Activated CD4-positive, alpha-beta memory T cell treated with anti-CD3 and anti-CD28 coated beads for 36 hours (primary cell): ENCODE results near the gene OVOL3. TPM values are rescaled to one million over a fixed set of nuclear protein-coding genes. Genes with fewer than 3 reads are reported as not detected.
A peak's percentile ranks its signal among the peaks of the same experiment; 100 is the strongest.

Experiments used
- CTCF ChIA-PET: fragments of 350-600 bp; sonication (Branson Sonifier 250); formaldehyde crosslinking; loops from one replicate; lab custom pipeline; 2021; ENCODE audit warnings: antibody characterized with exemption, inconsistent platforms; lab: Charles Lee
- POLR2A ChIA-PET: fragments of 350-600 bp; sonication (Branson Sonifier 250); formaldehyde crosslinking; loops from one replicate; lab custom pipeline; 2021; ENCODE audit warnings: antibody characterized with exemption; lab: Charles Lee
- DNase-seq: peaks from one replicate; pipeline ENCODE4 v3.0.0-alpha.2; 2020
- H3K27ac Mint-ChIP-seq: one replicate; pipeline ENCODE4 v1.8.0; 2021; ENCODE audit warnings: mixed read lengths
- H3K27me3 Mint-ChIP-seq: one replicate; pipeline ENCODE4 v1.8.0; 2021; ENCODE audit warnings: mixed read lengths
- H3K36me3 Mint-ChIP-seq: one replicate; pipeline ENCODE4 v1.8.0; 2021; ENCODE audit warnings: mixed read lengths
- H3K4me1 Mint-ChIP-seq: one replicate; pipeline ENCODE4 v1.8.0; 2021; ENCODE audit warnings: low read depth, mixed read lengths
- H3K4me3 Mint-ChIP-seq: one replicate; pipeline ENCODE4 v1.8.0; 2021; ENCODE audit warnings: mild to moderate bottlenecking, mixed read lengths
- H3K9me3 Mint-ChIP-seq: one replicate; pipeline ENCODE4 v1.8.0; 2021; ENCODE audit warnings: mixed read lengths
- intact Hi-C: fragments of 100-400 bp; cut with micrococcal nuclease; formaldehyde crosslinking; loops from one replicate; pipeline ENCODE4 v1.15.1; 2023
- total RNA-seq, 2 experiments: library from RNA; stranded (reverse); gene quantifications; one replicate each; pipeline ENCODE4 v1.2.3, GENCODE V29; 2021

OVOL3 gene
- total RNA-seq, 2 experiments from 2014 or later: not detected

DNA sequence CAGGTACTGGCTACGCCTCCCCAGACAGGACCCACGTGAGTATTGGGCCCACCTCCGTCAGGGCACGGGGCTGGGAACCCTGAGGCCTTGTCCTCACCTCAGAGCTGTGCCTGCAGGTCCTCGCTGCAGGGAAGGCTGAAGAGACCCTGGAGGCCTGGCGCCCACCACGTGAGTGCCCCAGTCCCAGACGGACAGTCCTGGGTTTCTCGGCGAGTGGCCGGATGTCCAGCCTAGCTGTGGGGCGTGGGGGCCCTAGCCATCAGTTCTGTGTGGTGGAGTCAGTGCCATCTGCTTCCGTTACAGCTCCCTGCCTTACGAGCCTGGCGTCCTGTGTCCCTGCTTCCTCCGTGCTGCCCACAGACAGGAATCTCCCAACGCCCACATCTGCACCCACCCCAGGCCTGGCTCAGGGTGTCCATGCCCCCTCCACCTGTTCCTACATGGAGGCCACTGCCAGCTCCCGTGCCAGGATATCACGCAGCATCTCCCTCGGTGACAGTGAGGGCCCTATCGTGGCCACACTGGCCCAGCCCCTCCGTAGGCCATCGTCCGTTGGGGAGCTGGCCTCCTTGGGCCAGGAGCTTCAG is 7.8 kb upstream of the OVOL3 start:
- H3K36me3 Mint-ChIP-seq: peaks cover 11% of the 10 kb centered on the region
- no peak for DNase-seq
- no peak overlapping the region for H3K4me3 Mint-ChIP-seq
- CTCF ChIA-PET: no interaction called here
- intact Hi-C loops: no loop called here
- H3K4me1 Mint-ChIP-seq: no peaks in the 10 kb centered on the region
- H3K9me3 Mint-ChIP-seq: no peaks in the 10 kb centered on the region
- POLR2A ChIA-PET: interaction anchor here (1.5 kb wide), 1 partner anchor 12 kb away, joined by 5 read pairs; the partner anchor contains the start of genes POLR2I and TBCB
- no peak overlapping the region for H3K27ac Mint-ChIP-seq
- no peaks in the 10 kb centered on the region for H3K27me3 Mint-ChIP-seq

DNA sequence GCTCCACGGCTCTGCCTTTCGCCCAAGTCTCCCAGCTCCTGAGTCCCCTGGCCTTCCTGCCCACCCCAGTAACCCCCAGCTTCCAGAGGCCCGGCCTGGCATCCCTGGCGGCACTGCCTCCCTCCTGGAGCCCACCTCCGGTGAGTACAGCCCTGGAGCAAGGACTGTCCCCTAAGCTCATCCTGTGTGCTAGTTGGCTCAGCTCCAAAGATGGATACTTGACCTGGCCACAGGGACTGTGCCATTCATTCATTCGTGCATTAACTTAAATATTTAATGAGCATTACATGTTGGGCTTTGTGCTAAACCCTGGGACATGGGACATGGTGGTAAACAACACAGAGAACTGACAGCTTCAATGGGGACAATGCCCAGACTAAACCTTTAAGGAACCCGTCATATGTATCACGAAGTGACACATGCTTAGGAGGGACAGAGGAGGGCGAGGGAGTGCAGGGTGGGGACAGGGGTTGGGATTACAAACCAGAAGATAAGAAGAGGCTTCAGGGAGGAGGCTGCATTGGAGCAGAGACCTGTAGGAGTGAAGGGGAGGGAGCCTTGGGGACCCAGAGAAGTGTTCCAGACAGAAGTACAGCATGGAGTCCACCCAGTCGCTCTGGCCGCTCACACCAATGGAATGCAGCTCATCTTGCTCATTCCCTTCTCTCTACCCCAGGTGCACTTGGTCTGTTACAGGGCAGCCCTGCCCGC is 6.9 kb upstream of the OVOL3 start:
- no peaks in the 10 kb centered on the region for H3K27me3 Mint-ChIP-seq
- no peak overlapping the region for H3K4me3 Mint-ChIP-seq
- DNase-seq: no peak
- POLR2A ChIA-PET: interaction anchor here (1.5 kb wide), 1 partner anchor 11 kb away, joined by 5 read pairs; the partner anchor contains the start of genes POLR2I and TBCB
- peaks cover 11% of the 10 kb centered on the region for H3K36me3 Mint-ChIP-seq
- CTCF ChIA-PET: no interaction called here
- intact Hi-C loops: no loop called here
- no peaks in the 10 kb centered on the region for H3K4me1 Mint-ChIP-seq
- H3K9me3 Mint-ChIP-seq: no peaks in the 10 kb centered on the region
- H3K27ac Mint-ChIP-seq: no peak overlapping the region

DNA sequence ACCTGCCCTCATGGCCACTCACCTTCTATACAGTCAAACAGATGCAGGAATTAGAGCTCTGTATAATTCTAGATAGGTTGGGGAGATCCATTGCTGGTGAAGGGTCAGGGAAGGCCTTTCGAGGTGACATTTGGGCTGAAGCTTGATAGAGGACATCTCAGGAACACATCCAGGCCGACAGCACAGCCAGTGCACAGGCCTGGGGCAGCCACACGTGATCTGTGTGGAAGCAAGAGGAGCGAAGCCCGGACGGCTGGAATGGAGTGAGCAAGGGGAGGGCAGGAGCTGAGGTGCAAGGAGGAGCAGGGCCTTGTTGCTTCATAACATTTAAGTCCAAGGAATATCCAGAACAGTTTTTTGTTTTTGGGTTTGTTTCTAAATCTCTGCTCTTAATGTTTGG is 4.5 kb upstream of the OVOL3 start:
- no peak overlapping the region for H3K4me3 Mint-ChIP-seq
- no peak for DNase-seq
- ChIA-PET CTCF (interaction anchor here (1.6 kb wide), 1 partner anchor 21 kb away, joined by 5 read pairs; no protein-coding TSS in a partner anchor), POLR2A (interaction anchor here (1.6 kb wide), 1 partner anchor 9 kb away, joined by 4 read pairs; the partner anchor contains the start of genes POLR2I and TBCB)
- no peak overlapping the region for H3K27ac Mint-ChIP-seq
- H3K36me3 Mint-ChIP-seq: peaks cover 11% of the 10 kb centered on the region
- no peaks in the 10 kb centered on the region for H3K4me1 Mint-ChIP-seq
- H3K9me3 Mint-ChIP-seq: no peaks in the 10 kb centered on the region
- intact Hi-C loops: no loop called here
- H3K27me3 Mint-ChIP-seq: no peaks in the 10 kb centered on the region

DNA sequence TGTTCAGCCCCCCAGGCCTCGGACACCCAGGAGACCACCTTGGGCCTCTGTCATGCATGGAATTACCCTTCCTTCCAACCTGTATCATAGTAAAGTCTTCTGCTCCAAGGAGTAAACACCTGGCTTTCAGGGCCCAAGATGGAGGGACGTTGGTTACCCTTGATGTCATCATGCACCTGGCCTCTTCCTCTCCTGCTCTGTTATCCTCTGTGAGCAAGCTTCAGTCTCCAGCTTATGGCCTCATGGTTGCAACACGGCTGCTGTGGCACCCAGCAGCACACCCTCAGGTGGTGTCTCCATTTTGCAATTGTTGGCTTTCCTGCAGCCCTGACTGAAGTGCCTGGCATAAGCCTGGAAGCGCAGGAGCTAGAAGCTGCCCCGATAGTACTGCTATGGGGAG is 4.0 kb upstream of the OVOL3 start:
- DNase-seq: no peak
- ChIA-PET POLR2A (interaction anchor here (1.6 kb wide), 1 partner anchor 8 kb away, joined by 4 read pairs; the partner anchor contains the start of genes POLR2I and TBCB), CTCF (interaction anchor here (0.5 to 1.6 kb wide), 2 partner anchors 21 to 268 kb away, joined by 4 to 5 read pairs; no protein-coding TSS in a partner anchor)
- H3K27ac Mint-ChIP-seq: no peak overlapping the region
- no peaks in the 10 kb centered on the region for H3K9me3 Mint-ChIP-seq
- H3K4me1 Mint-ChIP-seq: no peaks in the 10 kb centered on the region
- intact Hi-C loops: no loop called here
- H3K27me3 Mint-ChIP-seq: no peaks in the 10 kb centered on the region
- peaks cover 11% of the 10 kb centered on the region for H3K36me3 Mint-ChIP-seq
- H3K4me3 Mint-ChIP-seq: no peak overlapping the region

DNA sequence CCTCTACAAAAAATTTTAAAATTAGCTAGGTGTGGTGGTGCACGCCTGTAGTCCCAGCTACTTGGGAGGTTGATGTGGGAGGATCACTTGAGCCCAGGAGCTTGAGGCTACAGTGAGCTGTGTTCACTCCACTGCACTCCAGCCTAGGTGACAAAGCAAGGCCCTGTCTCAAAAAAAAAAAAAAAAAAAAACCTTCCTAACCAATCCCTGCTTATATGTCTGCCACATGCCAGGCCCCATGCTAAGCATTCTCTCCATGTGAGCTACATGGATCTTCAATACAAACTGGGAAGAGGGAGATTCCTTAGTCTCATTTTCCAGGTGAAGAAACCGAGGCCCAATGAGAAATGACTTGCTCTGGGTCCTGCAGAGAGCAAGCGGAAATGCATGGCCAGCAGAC is 2.3 kb upstream of the OVOL3 start:
- no peaks in the 10 kb centered on the region for H3K9me3 Mint-ChIP-seq
- ChIA-PET POLR2A (no interaction called here), CTCF (interaction anchor here (0.6 kb wide), 1 partner anchor 46 kb away, joined by 3 read pairs; no protein-coding TSS in a partner anchor)

DNA sequence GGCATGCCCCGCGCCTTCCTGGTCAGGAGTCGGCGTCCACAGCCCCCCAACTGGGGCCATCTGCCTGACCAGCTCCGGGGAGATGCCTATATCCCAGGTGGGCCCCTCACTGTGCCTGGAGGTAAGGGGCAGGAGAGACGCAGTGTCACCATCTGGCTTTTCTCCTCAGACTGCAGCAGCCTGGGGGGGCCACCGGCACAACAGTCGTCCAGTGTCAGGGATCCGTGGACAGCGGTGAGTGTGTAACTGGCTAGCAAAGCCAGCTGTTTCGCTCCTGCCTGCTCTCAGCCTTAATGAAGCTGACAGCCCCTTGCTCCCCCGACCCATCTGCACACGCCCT is 227 bp downstream of the OVOL3 start:
- Mint-ChIP-seq H3K4me3 (no peak overlapping the region), H3K27me3 (peaks cover 5% of the 10 kb centered on the region), H3K4me1 (peaks cover 22% of the 10 kb centered on the region), H3K9me3 (no peaks in the 10 kb centered on the region), H3K27ac (no peak overlapping the region), H3K36me3 (peaks cover 25% of the 10 kb centered on the region)
- intact Hi-C loops: loop anchor here (10.0 kb wide), 2 partner anchors 366 to 396 kb away; partner anchors contain the start of genes IGFLR1, KMT2B, LIN37 and PSENEN
- CTCF ChIA-PET: no interaction called here
- POLR2A ChIA-PET: no interaction called here
- no peak for DNase-seq

More for the DNA sequence above, 2.3 kb upstream of the OVOL3 start:
- Mint-ChIP-seq H3K27ac (no peak overlapping the region), H3K36me3 (peaks cover 14% of the 10 kb centered on the region), H3K27me3 (no peaks in the 10 kb centered on the region), H3K4me1 (peaks cover 10% of the 10 kb centered on the region), H3K4me3 (no peak overlapping the region)
- intact Hi-C loops: no loop called here
- no peak for DNase-seq

DNA sequence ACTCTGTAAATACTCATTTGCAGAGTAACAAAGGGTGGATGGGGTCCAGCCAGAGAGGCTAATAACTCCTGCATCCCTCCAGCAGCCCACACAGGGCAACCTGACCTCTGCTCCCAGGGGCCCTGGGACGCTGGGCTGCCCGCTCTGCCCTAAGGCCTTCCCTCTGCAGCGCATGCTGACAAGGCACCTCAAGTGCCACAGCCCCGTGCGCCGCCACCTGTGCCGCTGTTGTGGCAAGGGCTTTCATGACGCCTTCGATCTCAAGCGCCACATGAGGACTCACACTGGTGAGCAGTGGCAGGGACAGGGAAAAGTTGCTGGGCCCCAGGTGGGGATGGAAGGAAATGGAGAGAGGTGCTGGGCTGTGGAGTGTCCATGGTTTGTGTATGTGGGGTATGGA is 1.7 kb downstream of the OVOL3 start:
- no peak for DNase-seq
- ChIA-PET CTCF (no interaction called here), POLR2A (no interaction called here)
- no peaks in the 10 kb centered on the region for H3K9me3 Mint-ChIP-seq
- no peak overlapping the region for H3K27ac Mint-ChIP-seq
- H3K36me3 Mint-ChIP-seq: peaks cover 29% of the 10 kb centered on the region
- H3K27me3 Mint-ChIP-seq: peaks cover 5% of the 10 kb centered on the region
- peak overlapping the region; percentile 99 for H3K4me3 Mint-ChIP-seq
- intact Hi-C loops: loop anchor here (10.0 kb wide), 2 partner anchors 368 to 398 kb away; partner anchors contain the start of genes IGFLR1, KMT2B, LIN37 and PSENEN
- H3K4me1 Mint-ChIP-seq: peaks cover 32% of the 10 kb centered on the region

DNA sequence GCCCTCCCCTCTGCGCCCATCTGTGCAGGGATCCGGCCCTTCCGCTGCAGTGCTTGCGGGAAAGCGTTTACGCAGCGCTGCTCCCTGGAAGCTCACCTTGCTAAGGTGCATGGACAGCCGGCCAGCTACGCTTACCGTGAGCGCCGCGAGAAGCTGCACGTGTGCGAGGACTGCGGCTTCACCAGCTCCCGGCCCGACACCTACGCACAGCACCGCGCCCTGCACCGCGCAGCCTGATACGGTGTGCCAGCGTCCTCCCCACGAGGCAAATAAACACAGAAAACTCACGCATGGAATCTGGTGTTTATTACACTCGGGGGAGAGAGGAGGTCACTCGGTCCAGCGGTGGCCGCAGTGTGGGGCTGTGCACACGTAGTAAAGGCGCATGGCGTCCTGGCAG is 2.5 kb downstream of the OVOL3 start:
- DNase-seq: no peak
- no peaks in the 10 kb centered on the region for H3K9me3 Mint-ChIP-seq
- peaks cover 35% of the 10 kb centered on the region for H3K4me1 Mint-ChIP-seq
- peak overlapping the region; percentile 99 for H3K4me3 Mint-ChIP-seq
- H3K27ac Mint-ChIP-seq: peak overlapping the region; percentile 94
- peaks cover 33% of the 10 kb centered on the region for H3K36me3 Mint-ChIP-seq
- peaks cover 5% of the 10 kb centered on the region for H3K27me3 Mint-ChIP-seq
- intact Hi-C loops: loop anchor here (10.0 kb wide), 2 partner anchors 369 to 399 kb away; partner anchors contain the start of genes IGFLR1, KMT2B, LIN37 and PSENEN
- CTCF ChIA-PET: interaction anchor here (1.0 to 1.3 kb wide), 2 partner anchors 14 to 55 kb away, joined by 3 to 11 read pairs; no protein-coding TSS in a partner anchor
- POLR2A ChIA-PET: no interaction called here

DNA sequence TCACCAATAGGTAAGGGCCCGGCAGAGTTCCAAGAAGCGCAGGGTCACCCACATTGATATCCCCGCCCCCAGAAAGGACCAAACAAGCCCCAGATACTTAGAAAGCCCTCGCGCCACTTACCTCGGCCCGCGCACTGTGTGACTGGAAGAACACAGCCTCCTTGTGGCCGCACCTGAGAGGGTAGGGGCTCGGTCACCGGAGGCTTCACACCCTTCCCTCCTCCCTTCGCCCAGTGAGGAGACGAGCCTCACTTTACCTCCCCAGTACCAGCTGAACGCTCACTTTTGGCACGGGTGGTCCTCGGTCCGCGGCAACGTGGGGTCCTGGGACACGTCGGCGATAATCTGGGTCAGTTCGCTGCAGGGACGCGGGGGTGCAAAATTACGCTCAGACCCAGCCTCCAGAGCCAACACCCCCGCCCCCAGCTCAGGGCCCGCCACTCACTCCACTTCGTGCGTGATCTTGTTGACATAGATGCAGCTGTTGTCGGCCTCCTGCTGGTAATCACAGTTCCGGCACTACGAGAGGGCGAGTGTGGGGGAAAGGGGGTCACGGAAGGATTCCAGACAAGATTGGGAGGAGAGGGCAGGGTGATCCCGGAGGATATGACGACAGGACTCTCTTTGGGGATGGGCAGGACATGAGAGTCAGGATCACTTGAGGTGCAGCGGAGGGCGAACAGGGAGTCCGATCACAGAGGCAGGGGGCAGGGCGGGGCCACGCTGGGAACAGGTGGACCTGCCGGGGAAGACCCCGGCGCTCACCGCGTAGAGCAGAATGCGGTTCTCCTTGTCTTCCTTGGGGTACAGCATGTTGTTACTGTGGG is 3.2 kb downstream of the OVOL3 start:
- ChIA-PET POLR2A (interaction anchor here (0.8 to 2.7 kb wide), 4 partner anchors 8 to 100 kb away, joined by 3 to 13 read pairs (median 4); partner anchors contain the start of genes ALKBH6 and THAP8), CTCF (interaction anchor here (1.0 to 1.9 kb wide), 4 partner anchors 14 to 123 kb away, joined by 3 to 11 read pairs (median 4); no protein-coding TSS in a partner anchor)
- Mint-ChIP-seq H3K9me3 (no peaks in the 10 kb centered on the region), H3K27me3 (peaks cover 5% of the 10 kb centered on the region), H3K4me3 (peak overlapping the region; percentile 99), H3K4me1 (peaks cover 35% of the 10 kb centered on the region), H3K27ac (peak overlapping the region; percentile 94), H3K36me3 (peaks cover 31% of the 10 kb centered on the region)
- peak; percentile 47 for DNase-seq
- intact Hi-C loops: loop anchor here (10.0 kb wide), 2 partner anchors 369 to 399 kb away; partner anchors contain the start of genes IGFLR1, KMT2B, LIN37 and PSENEN

DNA sequence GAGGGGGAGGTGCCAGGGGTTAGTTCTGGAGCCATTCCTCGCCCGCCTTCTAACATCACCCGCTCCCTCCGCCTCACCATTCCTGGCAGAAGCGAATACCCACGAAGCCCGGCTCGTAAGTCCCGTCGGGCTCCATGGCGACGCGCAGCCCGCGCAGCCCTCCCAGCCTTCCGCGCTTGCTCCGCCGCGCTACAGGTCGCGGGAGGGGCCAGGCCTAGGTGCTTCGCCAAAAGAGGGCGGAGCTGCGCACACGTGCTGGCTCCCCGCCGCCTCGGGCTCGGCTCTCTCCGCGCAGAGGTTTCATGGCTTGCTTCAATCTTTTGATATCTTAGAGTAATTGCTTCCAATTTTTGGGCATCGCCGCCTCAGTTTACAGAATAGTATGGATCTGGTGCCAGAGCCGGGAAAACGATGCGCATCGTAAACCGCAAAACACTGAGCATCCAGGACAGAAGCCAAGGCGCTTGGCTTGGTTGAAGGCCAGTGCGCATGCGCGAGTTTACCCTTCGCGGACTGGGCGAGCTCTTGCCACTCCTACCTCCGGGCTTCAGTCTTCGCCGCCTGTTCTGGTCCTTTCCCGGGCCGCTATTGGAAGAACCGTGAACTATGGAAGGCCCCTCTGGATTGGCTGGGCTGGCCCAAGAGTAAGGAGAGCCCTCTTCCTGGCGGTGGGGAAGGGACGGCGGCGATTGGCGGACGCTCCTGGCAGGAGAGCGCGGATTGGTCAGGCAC is 3.9 kb downstream of the OVOL3 start, which contains the start of gene POLR2I:
POLR2I (minus strand) TSS at position 155 of the 732 bp plus-strand sequence; CDS start at position 136, 19 bp downstream.
- Mint-ChIP-seq H3K27ac (peak within 1 kb of the TSS; percentile 94), H3K4me3 (peak within 1 kb of the TSS; percentile 99), H3K36me3 (peaks cover 30% of the 10 kb centered on the region), H3K27me3 (peaks cover 5% of the 10 kb centered on the region), H3K4me1 (peaks cover 36% of the 10 kb centered on the region), H3K9me3 (no peaks in the 10 kb centered on the region)
- intact Hi-C loops: loop anchor here (1.0 to 10.0 kb wide), 8 partner anchors 12 to 400 kb away; partner anchors contain the start of genes ALKBH6, IGFLR1, KMT2B and LIN37
- ChIA-PET POLR2A (interaction anchor here (0.8 to 2.7 kb wide), 7 partner anchors 9 to 101 kb away, joined by 3 to 13 read pairs (median 4); partner anchors contain the start of genes ALKBH6, ZNF146 and ZNF565), CTCF (interaction anchor here (1.1 to 2.8 kb wide), 4 partner anchors 13 to 123 kb away, joined by 3 to 22 read pairs (median 4); no protein-coding TSS in a partner anchor)
- DNase-seq: peak; percentile 99
